ENCODE measurements around the gene GPR142. TPM values are rescaled to one million over a fixed set of nuclear protein-coding genes. Genes with fewer than 3 reads are reported as not detected.

GPR142 gene
- total RNA-seq, 4 donors from 2014 or later: not detected

GRCh38 chr17:74344658-74345057, 22.6 kb upstream of the GPR142 start:
- Histone ChIP-seq H3K27ac (no peak overlapping the region), H3K27me3 (peaks cover 54% of the 10 kb centered on the region), H3K4me1 (peaks cover 4% of the 10 kb centered on the region), H3K9me3 (no peaks in the 10 kb centered on the region), H3K4me3 (no peak overlapping the region), H3K36me3 (no peaks in the 10 kb centered on the region)
- TF ChIP-seq EP300 (IDR thresholded peaks at IDR 0.05): no peak
- no peak for TF ChIP-seq CTCF (IDR thresholded peaks at IDR 0.05)
- no peak for TF ChIP-seq POLR2A (IDR thresholded peaks at IDR 0.05)
- TF ChIP-seq POLR2AphosphoS5 (IDR thresholded peaks at IDR 0.05): no peak
- WGBS: 69% methylated on average over 4 of the region's 21 CpGs
- DNase-seq (ENCODE audit: low spot score in 2 of 2): no peak

DNA sequence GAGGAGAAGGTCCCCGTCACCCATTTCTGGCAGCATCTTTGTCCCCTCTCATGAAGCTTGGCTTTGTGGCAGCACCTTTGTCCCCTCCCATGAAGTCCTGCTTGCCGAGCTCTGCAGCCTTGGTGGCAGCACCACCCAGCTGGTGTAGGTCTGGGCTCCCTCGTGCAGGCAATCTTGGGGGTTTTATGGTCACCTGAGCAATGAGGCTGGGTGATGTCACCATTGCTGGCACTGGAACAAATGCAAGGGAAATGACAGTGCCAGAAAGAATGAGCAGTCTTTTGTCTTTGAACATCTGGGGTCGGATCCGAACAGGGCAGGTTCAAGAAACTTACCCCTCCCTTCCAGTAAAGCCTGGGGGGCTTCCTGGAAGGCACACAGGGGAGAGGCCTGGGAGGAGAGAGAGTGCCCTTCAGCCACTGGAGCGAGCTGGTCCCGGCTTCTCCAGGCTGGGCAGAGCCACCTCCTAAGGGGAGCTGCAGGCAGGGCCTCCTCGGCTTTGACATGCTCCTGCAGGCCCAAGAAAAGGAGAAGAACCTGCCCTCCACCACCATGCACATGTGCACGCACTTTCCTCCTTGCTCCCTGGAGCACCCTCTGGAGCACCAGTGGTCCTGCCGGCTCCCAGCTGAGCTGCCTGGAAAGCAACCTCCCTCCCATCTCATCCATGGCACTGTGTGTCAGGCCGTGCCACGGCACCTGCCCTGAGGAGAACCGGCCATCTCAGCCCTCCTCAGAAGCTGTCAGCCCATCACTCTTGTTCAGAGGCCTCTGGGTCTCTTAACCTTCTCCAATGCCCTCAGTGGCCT, 21.7 kb upstream of the GPR142 start:
- WGBS: 53% methylated on average over 9 of the region's 13 CpGs
- Histone ChIP-seq H3K36me3 (no peaks in the 10 kb centered on the region), H3K9me3 (no peaks in the 10 kb centered on the region), H3K27me3 (peaks cover 58% of the 10 kb centered on the region), H3K27ac (no peak overlapping the region), H3K4me3 (no peak overlapping the region), H3K4me1 (peaks cover 4% of the 10 kb centered on the region)
- no peak for DNase-seq (ENCODE audit: low spot score in 2 of 2)
- TF ChIP-seq EP300 (IDR thresholded peaks at IDR 0.05) (no peak), POLR2AphosphoS5 (IDR thresholded peaks at IDR 0.05) (no peak), CTCF (IDR thresholded peaks at IDR 0.05) (no peak), POLR2A (IDR thresholded peaks at IDR 0.05) (no peak)

DNA sequence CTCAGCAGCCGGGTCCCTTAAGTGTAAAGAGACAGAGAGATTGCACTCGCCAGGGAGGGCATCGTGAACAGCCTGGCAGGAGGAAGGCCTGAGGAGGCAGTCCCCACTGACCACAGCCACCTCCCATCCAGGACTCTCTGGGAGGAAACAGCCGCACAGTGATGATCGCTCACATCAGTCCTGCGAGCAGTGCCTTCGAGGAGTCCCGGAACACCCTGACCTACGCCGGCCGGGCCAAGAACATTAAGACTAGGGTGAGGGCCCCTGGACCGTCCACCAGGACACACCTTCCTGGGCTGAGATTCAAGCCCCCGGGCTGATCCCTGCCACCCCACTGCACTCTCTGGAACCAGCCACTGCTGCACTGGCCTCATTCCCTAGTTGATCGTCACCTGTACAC, 19.7 kb upstream of the GPR142 start:
- WGBS: 85% methylated on average over 13 of the region's 14 CpGs
- no peaks in the 10 kb centered on the region for H3K36me3 ChIP-seq
- no peak overlapping the region for H3K4me3 ChIP-seq
- H3K9me3 ChIP-seq: no peaks in the 10 kb centered on the region
- no peak overlapping the region for H3K27ac ChIP-seq
- DNase-seq (ENCODE audit: low spot score in 2 of 2): no peak
- peaks cover 7% of the 10 kb centered on the region for H3K4me1 ChIP-seq
- peaks cover 75% of the 10 kb centered on the region for H3K27me3 ChIP-seq
- TF ChIP-seq POLR2AphosphoS5 (IDR thresholded peaks at IDR 0.05) (no peak), POLR2A (IDR thresholded peaks at IDR 0.05) (no peak), EP300 (IDR thresholded peaks at IDR 0.05) (no peak), CTCF (IDR thresholded peaks at IDR 0.05) (no peak)

GRCh38 chr17:74349120-74349519, 18.2 kb upstream of the GPR142 start:
- no peak for TF ChIP-seq POLR2AphosphoS5 (IDR thresholded peaks at IDR 0.05)
- no peak for TF ChIP-seq EP300 (IDR thresholded peaks at IDR 0.05)
- TF ChIP-seq CTCF (IDR thresholded peaks at IDR 0.05): no peak
- TF ChIP-seq POLR2A (IDR thresholded peaks at IDR 0.05): no peak
- 52% methylated on average over 5 of the region's 19 CpGs for WGBS

GRCh38 chr17:74350486-74350885, 16.8 kb upstream of the GPR142 start:
- Histone ChIP-seq H3K27me3 (peaks cover 84% of the 10 kb centered on the region), H3K36me3 (no peaks in the 10 kb centered on the region), H3K4me1 (peaks cover 5% of the 10 kb centered on the region), H3K4me3 (no peak overlapping the region), H3K27ac (no peak overlapping the region), H3K9me3 (no peaks in the 10 kb centered on the region)
- no peak for DNase-seq (ENCODE audit: low spot score in 2 of 2)
- WGBS: 83% methylated on average over 13 of the region's 20 CpGs
- no peak for TF ChIP-seq CTCF (IDR thresholded peaks at IDR 0.05)
- no peak for TF ChIP-seq POLR2A (IDR thresholded peaks at IDR 0.05)
- TF ChIP-seq EP300 (IDR thresholded peaks at IDR 0.05): no peak
- no peak for TF ChIP-seq POLR2AphosphoS5 (IDR thresholded peaks at IDR 0.05)

More at GRCh38 chr17:74349120-74349519, 18.2 kb upstream of the GPR142 start:
- no peak for DNase-seq (ENCODE audit: low spot score in 2 of 2)
- Histone ChIP-seq H3K27ac (no peak overlapping the region), H3K9me3 (no peaks in the 10 kb centered on the region), H3K36me3 (no peaks in the 10 kb centered on the region), H3K27me3 (peaks cover 79% of the 10 kb centered on the region), H3K4me1 (peaks cover 7% of the 10 kb centered on the region), H3K4me3 (no peak overlapping the region)

Measured in suprapubic skin (tissue), 4 donors.